GM19193 (cell line): Measurements from ENCODE around the gene CD164L2.

Source experiments
- POLR2A ChIP-seq: IDR thresholded peaks from 4 replicates; pipeline ENCODE4 v1.6.1; 2011; ENCODE audit not compliant: insufficient read depth, insufficient read length; ENCODE audit errors: extremely low read depth

CD164L2 gene

GRCh38 chr1:27379564-27380122 lies 3.5 kb downstream of the CD164L2 start:
- TF ChIP-seq POLR2A = no peak

- TF ChIP-seq POLR2A = no peak
Measured at GRCh38 chr1:27377760-27378495, 5.2 kb downstream of the CD164L2 start.

- no peak for TF ChIP-seq POLR2A
Measured at GRCh38 chr1:27374362-27375086, 8.6 kb downstream of the CD164L2 start, which contains the start of gene FCN3. FCN3 (minus strand) TSS chr1:27374824; CDS start chr1:27374818, 6 bp downstream.

- TF ChIP-seq POLR2A = no peak
Measured at GRCh38 chr1:27372808-27373690, 10.1 kb downstream of the CD164L2 start.

- no peak for TF ChIP-seq POLR2A
Measured at GRCh38 chr1:27372022-27372807, 10.9 kb downstream of the CD164L2 start.

- TF ChIP-seq POLR2A = no peak
Measured at GRCh38 chr1:27368869-27369582, 14.1 kb downstream of the CD164L2 start.

- no peak for TF ChIP-seq POLR2A
Measured at GRCh38 chr1:27367160-27367650, 15.9 kb downstream of the CD164L2 start.

GRCh38 chr1:27366411-27367159 lies 16.5 kb downstream of the CD164L2 start, which contains the start of gene MAP3K6:
MAP3K6 (minus strand) TSS chr1:27366961; CDS start chr1:27366597, 364 bp downstream.
- TF ChIP-seq POLR2A = no peak

- no peak for TF ChIP-seq POLR2A
Measured at GRCh38 chr1:27366113-27366410, 17.1 kb downstream of the CD164L2 start.

- TF ChIP-seq POLR2A = no peak
Measured at GRCh38 chr1:27365372-27366112, 17.6 kb downstream of the CD164L2 start.

- TF ChIP-seq POLR2A = no peak
Measured at GRCh38 chr1:27364696-27365371, 18.3 kb downstream of the CD164L2 start.
